ENCODE data around the gene TAF8. TPM values are rescaled to one million over a fixed set of nuclear protein-coding genes. Genes with fewer than 3 reads are reported as not detected.

TAF8 gene
- total and polyA plus RNA-seq, 10 of the 15 experiments (the other 5 are each of a cell fraction or from before 2014, with no cell fraction given): 11.7 to 30.9 (median 19.9) TPM

- no peak for TF ChIP-seq E4F1 (IDR thresholded peaks at IDR 0.05; ENCODE audit: borderline replicate concordance, partially characterized antibody)
- no peak for TF ChIP-seq TCF7 (IDR thresholded peaks at IDR 0.05; ENCODE audit: borderline replicate concordance)
- no peak for TF ChIP-seq STAT3 (IDR thresholded peaks at IDR 0.05; ENCODE audit: low read depth, low read length)
- TF ChIP-seq, protein P1, sequence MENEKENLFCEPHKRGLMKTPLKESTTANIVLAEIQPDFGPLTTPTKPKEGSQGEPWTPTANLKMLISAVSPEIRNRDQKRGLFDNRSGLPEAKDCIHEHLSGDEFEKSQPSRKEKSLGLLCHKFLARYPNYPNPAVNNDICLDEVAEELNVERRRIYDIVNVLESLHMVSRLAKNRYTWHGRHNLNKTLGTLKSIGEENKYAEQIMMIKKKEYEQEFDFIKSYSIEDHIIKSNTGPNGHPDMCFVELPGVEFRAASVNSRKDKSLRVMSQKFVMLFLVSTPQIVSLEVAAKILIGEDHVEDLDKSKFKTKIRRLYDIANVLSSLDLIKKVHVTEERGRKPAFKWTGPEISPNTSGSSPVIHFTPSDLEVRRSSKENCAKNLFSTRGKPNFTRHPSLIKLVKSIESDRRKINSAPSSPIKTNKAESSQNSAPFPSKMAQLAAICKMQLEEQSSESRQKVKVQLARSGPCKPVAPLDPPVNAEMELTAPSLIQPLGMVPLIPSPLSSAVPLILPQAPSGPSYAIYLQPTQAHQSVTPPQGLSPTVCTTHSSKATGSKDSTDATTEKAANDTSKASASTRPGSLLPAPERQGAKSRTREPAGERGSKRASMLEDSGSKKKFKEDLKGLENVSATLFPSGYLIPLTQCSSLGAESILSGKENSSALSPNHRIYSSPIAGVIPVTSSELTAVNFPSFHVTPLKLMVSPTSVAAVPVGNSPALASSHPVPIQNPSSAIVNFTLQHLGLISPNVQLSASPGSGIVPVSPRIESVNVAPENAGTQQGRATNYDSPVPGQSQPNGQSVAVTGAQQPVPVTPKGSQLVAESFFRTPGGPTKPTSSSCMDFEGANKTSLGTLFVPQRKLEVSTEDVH (IDR thresholded peaks at IDR 0.05; ENCODE audit: low read depth, partially characterized antibody): no peak
- no peak for TF ChIP-seq EED (IDR thresholded peaks at IDR 0.05; ENCODE audit: low read depth)
- TF ChIP-seq CREM (IDR thresholded peaks at IDR 0.05; ENCODE audit: low read depth): no peak
Measured at GRCh38 chr6:42135161-42135560, 84.8 kb downstream of the TAF8 start (continued).

DNA sequence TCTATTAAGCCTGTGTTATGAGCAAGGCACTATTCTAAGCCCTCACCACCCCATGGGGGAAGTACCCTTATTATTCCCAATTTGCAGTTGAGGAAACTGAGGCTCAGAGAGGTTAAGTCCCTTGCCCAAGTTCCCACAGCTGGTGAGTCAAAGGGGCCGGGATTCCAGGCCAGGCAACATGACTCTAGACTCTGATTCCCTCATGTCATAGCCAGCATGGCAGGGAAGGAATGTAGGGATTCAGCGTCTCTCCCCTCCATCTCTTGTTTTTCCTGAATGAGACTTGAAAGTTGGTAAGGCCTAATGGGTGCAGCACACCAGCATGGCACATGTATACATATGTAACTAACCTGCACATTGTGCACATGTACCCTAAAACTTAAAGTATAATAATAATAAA lies 85.4 kb downstream of the TAF8 start:
- in situ Hi-C loops (cut with MboI): no loop called here
- no peak for ATAC-seq
- intact Hi-C loops (cut with micrococcal nuclease; ENCODE audit: unreplicated experiment): no loop called here
- no peak for DNase-seq (ENCODE audit: low read depth, low spot score)
- Histone ChIP-seq H3K36me3 (ENCODE audit: control insufficient read depth in 2 of 2, insufficient read depth in 2 of 2, low read length in 1 of 2) (no peaks in the 10 kb centered on the region), H3K79me2 (ENCODE audit: control insufficient read depth, insufficient read depth, low read length) (no peaks in the 10 kb centered on the region), H3K4me1 (ENCODE audit: control insufficient read depth, insufficient read depth, low read length) (peaks cover 4% of the 10 kb centered on the region; the same call in 1 of the 2 replicates), H3K27me3 (replicated peaks in 1 of 2; ENCODE audit: control insufficient read depth in 2 of 2, insufficient read depth in 2 of 2, low read length in 1 of 2) (no peaks in the 10 kb centered on the region; a peak in 2 of 4 replicates), H3K4me3 (no peak overlapping the region), H3K27ac (ENCODE audit: control insufficient read depth, insufficient read depth) (no peak overlapping the region), H3K9ac (ENCODE audit: control insufficient read depth, insufficient read depth, low read length) (no peak overlapping the region), H2AFZ (ENCODE audit: control insufficient read depth, low read depth, low read length) (no peak overlapping the region), H4K20me1 (ENCODE audit: control insufficient read depth, insufficient read depth) (no peaks in the 10 kb centered on the region), H3K9me3 (replicated peaks; ENCODE audit: control insufficient read depth, insufficient read depth, low read length) (no peaks in the 10 kb centered on the region), H3K4me2 (ENCODE audit: control insufficient read depth, insufficient read depth) (no peak overlapping the region)
- ChIA-PET RAD21 (ENCODE audit: unreplicated experiment) (interaction anchor here (0.7 kb wide), 1 partner anchor 53 kb away, joined by 3 read pairs; no protein-coding TSS in a partner anchor), CTCF (interaction anchor here (0.6 to 1.6 kb wide), 6 partner anchors 18 to 412 kb away, joined by 3 read pairs; no protein-coding TSS in a partner anchor), SMC1A (ENCODE audit: uncharacterized antibody, unreplicated experiment) (interaction anchor here (1.2 kb wide), 1 partner anchor 29 kb away, joined by 3 read pairs; no protein-coding TSS in a partner anchor), POLR2A (interaction anchor here (0.7 kb wide), 1 partner anchor 120 kb away, joined by 3 read pairs; no protein-coding TSS in a partner anchor)
- BruUV-seq (replicated peaks): no TSS peak
- 85% methylated on average over 2 of the region's 2 CpGs for WGBS (ENCODE audit: insufficient coverage, insufficient replicate concordance, low lambda C conversion rate, missing lambda C conversion rate)
- FAIRE-seq: no peak
- no peak for TF ChIP-seq HSF1 (IDR thresholded peaks at IDR 0.05; ENCODE audit: low read depth, low read length)
- TF ChIP-seq DPF2 (IDR thresholded peaks at IDR 0.05): no peak
- no peak for TF ChIP-seq STAT1 (conservative IDR thresholded peaks at IDR 0.05)
- TF ChIP-seq, protein P2, sequence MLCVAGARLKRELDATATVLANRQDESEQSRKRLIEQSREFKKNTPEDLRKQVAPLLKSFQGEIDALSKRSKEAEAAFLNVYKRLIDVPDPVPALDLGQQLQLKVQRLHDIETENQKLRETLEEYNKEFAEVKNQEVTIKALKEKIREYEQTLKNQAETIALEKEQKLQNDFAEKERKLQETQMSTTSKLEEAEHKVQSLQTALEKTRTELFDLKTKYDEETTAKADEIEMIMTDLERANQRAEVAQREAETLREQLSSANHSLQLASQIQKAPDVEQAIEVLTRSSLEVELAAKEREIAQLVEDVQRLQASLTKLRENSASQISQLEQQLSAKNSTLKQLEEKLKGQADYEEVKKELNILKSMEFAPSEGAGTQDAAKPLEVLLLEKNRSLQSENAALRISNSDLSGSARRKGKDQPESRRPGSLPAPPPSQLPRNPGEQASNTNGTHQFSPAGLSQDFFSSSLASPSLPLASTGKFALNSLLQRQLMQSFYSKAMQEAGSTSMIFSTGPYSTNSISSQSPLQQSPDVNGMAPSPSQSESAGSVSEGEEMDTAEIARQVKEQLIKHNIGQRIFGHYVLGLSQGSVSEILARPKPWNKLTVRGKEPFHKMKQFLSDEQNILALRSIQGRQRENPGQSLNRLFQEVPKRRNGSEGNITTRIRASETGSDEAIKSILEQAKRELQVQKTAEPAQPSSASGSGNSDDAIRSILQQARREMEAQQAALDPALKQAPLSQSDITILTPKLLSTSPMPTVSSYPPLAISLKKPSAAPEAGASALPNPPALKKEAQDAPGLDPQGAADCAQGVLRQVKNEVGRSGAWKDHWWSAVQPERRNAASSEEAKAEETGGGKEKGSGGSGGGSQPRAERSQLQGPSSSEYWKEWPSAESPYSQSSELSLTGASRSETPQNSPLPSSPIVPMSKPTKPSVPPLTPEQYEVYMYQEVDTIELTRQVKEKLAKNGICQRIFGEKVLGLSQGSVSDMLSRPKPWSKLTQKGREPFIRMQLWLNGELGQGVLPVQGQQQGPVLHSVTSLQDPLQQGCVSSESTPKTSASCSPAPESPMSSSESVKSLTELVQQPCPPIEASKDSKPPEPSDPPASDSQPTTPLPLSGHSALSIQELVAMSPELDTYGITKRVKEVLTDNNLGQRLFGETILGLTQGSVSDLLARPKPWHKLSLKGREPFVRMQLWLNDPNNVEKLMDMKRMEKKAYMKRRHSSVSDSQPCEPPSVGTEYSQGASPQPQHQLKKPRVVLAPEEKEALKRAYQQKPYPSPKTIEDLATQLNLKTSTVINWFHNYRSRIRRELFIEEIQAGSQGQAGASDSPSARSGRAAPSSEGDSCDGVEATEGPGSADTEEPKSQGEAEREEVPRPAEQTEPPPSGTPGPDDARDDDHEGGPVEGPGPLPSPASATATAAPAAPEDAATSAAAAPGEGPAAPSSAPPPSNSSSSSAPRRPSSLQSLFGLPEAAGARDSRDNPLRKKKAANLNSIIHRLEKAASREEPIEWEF (IDR thresholded peaks at IDR 0.05; ENCODE audit: insufficient replicate concordance, low read depth, low read length): no peak
- no peak for TF ChIP-seq IKZF2 (IDR thresholded peaks at IDR 0.05)

Data from GM12878 (cell line).